GM21390 (cell line): ENCODE measurements around the gene FGFR2.
A peak's percentile ranks its signal among the peaks of the same experiment; 100 is the strongest.

Source experiments
- ATAC-seq: cut with Tn5 transposase; IDR thresholded peaks from one replicate; pipeline ENCODE4 v1.9.1; 2021; ENCODE audit not compliant: unreplicated experiment

Gene FGFR2

DNA sequence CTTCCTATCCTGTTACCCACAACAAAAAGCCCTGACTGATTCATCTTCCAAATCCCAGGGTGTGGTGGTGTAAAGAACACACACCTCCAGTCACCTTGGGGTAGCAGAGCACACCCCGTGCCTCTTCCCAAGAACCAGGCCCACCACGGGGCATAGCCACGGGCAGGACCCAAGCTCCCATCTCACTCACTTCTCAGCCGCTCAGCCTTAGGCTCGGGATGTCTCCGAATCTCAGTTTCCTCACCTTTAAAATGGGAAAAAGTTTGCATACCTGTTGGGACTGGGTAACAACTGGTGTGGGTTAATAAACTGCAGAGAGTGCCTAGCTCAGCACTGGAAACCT lies 139.0 kb downstream of the FGFR2 start:
- ATAC-seq: no peak

DNA sequence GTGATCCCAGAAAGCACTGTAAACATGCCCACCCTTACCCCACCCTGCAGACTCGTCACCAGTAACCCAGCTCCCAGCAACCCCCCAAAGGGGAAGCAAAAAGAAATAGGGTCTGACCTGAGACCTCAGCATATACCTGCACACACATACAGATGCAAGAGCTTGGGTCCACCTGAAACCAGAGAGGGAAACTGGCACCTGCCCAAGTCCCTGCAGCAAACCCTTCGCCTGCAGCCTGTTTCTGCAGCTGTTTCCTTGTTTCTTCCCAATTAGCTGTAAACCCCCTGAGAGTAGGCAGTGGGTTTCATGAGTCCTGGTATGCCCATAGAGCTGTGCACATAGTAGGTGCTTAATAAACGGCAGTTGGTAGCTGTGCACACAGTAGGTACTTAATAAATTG lies 140.5 kb downstream of the FGFR2 start:
- ATAC-seq: no peak

DNA sequence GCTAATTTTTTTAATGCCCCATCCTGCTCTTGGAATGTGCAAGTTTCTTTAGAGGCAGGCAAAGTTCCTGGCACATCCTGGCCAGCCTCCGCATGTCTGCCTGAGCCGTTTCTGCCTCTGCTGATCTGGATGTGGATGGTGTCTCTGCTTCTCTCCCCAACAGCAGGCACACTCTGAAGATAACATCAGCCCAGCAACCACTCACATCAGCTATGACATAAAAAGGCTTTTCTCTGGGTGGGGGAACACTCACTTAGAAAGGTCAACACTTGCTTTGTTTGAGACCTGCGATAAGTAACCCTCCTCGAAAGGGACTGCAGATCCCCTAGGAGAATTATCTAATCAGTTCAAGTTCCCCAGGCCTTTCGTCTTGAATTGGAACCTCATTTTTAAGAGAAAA lies 142.9 kb downstream of the FGFR2 start:
- no peak for ATAC-seq

DNA sequence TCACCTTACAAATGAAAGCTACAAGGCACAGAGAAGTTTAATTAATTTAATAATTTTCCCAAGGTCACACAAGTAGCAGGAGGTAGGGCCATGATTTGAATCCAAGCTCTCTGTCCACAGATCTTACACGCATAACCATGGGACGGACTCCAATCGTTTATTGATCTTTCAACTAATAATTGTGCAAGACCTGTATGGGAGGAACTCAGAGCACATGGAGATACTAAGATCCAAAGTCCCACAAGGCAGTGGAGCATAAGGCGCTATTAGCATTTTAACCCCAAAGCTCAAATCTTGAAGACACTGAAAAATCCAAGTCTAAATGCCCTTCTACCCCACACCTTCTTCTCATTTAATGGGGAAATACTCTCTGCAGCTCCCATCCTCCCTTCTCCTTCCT lies 143.5 kb downstream of the FGFR2 start:
- no peak for ATAC-seq

DNA sequence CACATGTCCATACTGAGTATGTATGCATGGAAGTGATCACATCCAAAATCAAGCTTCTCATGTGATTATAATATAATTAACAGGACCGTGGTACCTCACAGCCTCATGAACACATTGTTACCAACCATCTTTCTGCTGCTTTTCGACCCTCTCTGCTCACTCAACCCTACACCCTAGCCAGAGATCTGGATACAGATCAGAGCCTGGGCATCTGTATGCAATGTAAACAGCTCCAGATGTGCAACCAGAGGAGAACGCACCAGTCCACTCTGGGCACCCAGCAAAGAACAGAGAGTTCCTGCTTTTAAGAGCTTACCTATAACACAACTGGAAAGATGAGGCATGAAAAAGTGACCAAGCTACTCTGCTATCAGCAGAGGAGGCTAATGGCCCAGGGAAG lies 145.1 kb downstream of the FGFR2 start:
- no peak for ATAC-seq

DNA sequence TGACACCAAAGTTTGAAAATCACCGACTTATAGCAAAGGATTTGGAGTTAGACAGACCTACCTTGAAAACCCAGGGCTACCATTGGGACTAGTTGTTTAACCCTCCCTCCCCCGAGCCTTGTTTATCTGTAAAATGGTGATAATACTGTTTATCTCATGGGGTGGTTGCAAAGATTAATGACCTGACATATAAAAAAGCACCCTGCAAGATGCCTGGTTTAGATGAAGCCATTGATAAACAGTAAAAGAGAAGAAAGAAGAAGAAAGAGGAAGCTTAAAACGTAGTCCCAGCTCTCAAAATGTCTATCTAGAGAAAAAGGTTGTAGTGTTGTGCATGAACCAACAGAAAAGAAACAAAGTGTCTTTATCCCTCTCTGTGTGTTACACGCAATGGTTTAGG lies 145.7 kb downstream of the FGFR2 start:
- ATAC-seq: no peak

DNA sequence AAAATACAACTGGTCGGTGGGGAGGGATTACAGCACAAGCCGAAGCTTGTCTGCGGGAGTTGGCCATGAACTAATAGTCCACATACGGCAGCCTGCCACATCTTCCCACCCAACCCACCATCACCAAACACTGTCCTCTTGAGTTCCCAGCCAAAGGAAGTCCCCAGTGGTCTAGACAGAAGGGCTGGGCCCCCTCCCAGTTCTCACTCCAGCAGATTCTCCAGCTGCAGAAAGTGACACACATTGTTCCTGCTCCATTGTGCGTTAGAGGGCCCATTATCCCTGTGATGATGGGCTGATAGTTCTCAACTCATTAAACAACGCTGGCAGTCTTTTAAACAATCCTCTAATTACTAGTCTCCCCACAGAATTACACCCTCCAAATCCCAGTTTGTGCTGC lies 148.0 kb downstream of the FGFR2 start:
- no peak for ATAC-seq

DNA sequence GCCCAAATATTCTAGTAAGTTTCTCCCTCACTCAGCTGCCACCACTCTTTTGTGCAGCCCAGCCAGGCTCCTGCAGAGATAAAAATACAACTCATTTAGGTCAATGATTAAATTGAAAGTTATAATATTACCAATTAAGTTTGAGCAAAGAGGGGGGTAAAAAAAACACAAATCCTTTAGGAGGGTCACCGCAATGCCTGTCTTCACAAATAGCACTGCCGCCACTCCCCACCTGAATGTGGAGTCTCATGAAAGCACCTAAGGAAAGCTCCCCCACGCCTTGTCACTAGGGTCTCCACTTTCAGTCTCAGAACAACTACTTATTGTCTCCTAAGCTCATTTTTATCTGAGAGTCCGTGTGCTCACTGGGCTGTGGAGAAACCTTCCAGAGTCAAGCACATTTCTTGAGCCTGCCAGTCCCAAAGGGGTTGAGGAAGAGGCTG lies 148.7 kb downstream of the FGFR2 start:
- peak; percentile 36 for ATAC-seq

DNA sequence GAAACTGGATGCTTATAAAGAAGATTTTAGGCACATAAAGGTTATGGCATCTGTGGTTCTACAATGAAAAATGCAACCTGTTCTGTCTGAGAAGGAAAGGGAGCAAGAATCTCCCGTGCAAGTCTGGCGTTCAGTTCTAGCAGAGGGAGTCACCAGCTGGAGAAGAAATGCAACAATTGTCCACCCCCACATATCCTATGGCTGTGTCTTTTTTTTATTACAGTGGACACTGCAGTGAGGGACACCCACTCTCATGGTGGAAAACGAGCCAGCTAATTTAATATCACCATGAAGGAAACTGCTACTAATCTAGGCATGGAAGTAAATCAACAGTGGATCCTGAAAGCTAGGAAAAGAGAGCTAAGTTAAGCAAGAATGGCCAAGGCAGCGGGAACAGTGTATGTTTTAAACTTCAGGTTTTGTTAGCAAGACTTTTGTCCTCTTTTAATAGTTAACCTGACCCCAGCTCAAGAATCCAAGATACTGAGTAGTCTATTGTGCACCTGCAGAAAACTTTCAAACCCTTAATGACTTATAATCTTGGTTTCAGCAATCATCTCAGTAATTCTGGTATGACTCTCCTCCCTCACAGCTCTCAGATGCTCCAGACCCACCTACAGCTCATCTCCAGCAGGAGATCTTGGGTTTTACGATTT lies 149.3 kb downstream of the FGFR2 start:
- peak; percentile 94 for ATAC-seq

DNA sequence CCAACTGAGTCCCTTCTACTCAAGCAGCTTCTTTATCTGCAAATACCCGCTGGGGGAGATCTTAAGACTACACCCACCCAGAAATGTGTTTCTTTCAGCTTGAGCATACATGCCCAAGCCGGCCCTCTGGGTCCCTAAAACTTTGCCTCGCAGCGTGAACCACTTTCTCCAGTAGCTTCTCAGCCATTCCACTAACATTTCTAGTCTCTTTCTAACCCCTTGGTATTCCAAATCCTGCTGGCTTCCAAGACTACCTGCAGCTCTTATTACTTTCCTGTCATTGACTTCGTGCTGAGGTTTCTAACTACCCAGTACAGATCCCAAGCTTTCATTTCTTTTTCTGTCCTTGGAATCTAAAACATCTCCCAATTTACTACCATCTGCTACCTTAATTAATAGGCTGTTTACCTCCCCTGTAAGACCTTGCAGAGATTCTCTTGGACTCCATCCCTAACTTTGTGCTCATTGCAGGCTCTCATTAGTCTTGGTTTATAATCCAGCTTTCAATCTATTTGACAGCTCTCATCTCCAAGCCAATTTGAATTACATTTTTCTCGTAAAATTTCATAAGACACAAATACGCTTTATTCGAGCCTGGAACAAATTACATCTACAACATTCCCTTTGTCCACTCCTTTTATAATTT lies 153.6 kb downstream of the FGFR2 start:
- no peak for ATAC-seq

DNA sequence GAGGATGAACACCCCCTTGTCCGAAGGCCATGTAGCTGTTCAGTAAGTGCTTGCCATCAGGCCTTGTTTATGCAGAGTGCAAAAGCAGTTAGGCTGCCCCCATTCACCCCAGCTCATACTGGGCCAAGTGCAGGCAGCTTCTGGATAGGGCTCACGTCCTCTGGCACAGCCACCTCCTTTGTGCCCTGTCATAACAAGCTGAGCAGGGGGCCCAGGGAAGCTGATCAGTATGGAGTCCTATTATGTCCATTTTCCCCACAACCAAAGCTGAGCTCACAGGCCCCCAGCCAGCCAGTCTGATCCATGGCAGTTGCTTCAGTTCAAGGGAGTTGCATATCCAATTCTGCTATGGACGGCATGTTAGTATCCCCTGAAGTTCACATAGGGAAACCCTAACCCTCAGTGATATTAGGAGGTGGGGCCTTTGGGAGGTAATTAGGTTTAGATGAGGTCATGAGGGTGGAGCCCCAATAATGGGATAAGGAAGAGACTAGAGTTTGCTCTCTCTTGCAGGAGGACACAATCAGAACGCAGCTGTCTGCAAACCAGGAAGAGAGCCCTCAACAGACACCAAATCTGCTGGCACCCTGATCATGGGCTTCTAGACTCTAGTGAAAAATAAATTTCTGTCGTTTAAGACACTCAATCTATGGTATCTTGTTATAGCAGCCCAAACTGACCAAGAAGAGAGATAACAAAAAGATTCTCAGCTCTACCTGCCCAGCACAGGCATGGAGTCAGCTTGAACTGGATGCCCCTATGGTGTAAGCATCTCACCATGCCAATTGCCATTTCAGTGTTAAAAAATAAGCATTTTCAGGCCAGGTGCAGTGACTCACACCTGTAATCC lies 155.9 kb downstream of the FGFR2 start:
- ATAC-seq: no peak

DNA sequence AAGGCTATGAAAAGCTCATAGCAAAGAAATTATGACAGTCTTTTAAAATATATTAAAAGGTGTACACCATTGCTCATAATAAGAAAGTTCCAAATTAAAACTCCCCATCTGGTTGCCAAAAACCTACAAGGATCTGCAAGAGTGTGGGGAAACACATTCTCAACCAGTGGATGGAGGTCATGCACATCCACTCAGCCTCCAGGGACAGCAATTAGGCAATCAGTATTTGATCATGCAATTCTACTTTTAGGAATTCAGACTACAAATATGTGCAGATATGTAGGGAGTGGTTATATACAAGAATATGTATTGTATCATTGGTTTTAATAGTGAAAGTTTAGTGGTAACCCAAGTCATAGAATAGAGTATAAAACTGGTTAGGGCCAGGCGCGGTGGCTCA lies 157.8 kb downstream of the FGFR2 start:
- ATAC-seq: no peak

DNA sequence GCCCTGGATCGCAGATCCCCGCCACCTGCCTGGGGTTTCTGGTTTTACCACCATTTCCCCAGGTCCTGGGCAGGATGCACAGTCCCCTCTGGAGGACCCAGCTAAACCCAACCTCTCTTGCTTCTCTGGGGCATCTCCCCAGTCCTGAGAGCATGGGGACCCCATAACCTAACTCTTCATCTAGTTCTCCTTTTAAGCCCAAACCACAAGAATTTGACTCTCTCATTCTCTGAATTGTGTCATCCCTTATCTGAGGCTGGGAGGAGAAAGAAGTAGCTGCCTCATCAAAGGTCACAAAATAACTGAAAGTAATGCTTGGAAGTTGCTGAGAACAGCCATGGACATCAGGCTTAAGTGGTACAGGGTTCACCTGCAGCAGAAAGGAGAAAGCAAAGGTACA lies 159.9 kb downstream of the FGFR2 start:
- ATAC-seq: no peak

DNA sequence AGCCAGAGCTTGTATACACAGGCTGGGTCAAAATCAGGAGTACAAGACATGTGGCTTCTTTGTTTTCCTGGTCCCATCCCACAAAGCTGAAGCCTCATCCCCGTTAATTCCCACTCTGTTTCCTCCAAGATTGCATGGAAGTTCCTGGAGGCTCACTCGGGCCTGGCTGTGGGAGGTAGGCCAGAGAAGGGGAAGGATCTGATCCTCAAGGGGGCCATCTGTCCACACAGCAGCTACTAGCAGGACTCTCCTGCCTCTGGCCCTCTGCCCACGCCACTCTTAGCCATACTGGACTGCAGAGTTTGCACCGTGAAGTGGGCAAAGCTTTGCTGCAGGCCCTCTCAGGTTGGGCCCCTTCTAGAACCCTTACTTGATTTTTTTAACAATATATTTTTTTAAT lies 160.6 kb downstream of the FGFR2 start:
- ATAC-seq: no peak

DNA sequence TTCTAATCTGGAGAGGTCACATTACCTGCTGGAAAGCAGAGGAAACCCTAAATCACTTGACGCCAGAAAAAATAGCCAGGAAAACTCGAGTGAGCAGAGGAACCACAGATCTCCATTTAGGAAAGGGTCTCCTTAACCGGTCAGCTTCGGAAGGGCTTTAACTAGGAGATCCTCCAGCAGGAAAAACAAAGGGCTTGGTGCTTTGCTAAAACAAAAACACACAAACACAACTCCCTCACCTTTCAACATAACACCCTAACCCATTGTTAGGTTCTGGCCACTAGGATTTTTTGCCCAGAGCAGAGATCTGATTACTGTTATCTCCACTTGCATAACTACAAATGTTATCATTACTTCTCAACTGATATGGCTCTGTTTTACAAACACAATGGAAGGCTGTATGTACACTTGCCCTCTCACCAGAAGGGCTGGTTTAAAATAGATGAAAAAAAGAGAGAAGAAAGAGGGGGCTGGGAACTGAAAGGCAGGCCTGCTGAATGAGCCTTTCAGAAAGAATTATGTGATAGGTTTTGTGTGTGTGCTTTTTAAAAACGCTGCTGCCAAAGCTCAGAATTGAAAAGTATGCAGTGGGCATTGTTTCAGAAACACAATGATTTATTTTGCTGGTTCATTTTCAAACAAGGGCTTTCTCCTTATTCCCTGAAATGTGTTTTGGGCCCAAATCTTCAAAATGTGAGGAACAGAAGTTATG lies 161.5 kb downstream of the FGFR2 start:
- ATAC-seq: no peak

DNA sequence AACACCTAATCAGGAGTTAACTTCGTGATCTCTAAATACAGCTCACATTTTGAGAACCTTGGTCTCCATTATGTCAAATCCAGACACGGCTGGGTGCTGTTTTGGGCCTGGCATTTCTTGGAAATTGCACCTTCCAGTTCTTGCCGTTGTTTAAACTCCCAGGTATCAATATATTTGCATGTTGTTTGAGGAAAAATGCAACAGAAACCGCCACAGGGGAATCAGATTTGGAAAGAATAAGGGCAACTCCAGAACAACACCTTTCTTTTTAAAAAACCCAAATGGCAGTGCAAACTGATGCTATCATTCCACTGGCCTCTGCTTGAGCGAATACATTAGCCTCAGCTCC lies 162.0 kb downstream of the FGFR2 start:
- no peak for ATAC-seq

DNA sequence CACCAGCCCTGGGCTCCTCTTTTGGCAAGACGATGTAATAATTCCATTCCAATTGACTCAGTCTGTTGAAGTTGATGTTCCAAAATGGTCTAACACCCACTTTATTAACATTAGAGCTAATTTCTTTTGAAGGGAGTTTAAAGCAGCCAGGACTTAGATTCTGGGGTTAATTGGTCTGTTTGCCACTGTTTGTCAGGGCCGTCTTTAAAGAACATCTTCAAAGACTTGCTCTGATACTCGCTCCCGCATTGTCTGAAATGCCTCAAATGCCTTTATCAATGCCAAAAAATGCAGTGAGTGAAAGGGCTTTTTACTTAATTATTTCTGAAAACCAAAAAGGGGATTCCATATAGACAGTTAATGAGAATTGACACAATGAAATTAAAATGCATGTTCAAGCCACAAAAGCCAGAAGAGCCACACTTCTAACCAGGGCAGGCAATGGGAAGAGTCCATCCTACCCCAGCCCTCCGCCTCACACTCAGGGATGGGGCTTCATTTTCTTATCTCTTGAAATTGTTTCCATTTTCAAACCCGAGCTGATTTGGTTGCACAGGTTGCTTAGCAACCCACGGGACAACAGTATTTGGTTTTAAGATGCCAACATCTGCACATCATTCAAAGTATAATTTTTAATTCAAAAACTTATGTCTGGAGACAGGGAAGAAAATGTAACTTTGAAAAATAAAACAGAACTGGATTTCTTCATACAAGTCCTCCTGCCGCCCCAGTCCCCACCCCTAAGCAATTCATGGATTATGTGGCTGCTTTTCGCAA lies 163.0 kb downstream of the FGFR2 start:
- ATAC-seq: no peak

DNA sequence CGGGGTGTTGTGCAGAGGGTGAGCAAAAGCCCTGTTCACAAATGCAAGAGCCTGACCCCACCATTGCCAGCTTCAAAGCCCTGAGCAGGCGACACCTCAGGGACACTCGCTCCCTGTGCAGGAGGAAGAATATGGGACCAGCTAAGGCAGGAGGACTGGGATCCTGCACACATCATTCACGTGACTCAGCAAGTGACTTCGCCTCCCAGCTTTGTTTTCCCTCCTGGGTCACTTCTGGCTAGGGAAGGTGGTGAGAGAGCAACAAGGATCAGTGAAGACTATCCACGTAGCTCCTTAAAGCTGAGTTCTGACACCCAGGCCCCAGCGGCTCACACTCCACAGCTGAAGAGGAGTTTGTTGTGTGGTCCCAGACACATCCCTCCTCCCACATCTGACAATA lies 164.3 kb downstream of the FGFR2 start:
- no peak for ATAC-seq

DNA sequence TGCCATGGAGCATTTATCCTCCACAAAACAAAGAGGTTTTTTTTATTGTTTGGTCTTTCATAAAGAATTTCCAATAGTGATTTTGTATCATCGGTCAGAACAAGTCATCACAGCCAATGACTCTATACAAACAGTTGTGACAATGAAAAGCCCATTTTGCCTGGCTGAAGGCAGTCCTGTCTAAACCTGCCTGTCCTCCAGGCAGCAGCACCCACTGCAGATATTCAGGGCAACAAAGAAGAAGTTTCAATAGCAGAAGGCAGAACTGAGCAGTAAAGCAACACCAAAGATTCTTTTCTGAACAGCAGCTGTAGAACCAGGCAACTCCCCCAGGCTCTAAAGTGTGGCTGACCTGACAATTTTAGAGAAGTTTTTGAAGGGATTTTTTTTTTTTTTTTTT lies 169.4 kb downstream of the FGFR2 start:
- ATAC-seq: no peak
